Measurements from ENCODE around the gene FBRSL1. TPM values are rescaled to one million over a fixed set of nuclear protein-coding genes. Genes with fewer than 3 reads are reported as not detected.
"Not testable (repeated sequence)": the region's sequence is repeated elsewhere in the genome, so short reads cannot be mapped to it uniquely, and the experiment has no call there.

FBRSL1 gene
- polyA plus RNA-seq, 1 donor = 57.1 TPM

DNA sequence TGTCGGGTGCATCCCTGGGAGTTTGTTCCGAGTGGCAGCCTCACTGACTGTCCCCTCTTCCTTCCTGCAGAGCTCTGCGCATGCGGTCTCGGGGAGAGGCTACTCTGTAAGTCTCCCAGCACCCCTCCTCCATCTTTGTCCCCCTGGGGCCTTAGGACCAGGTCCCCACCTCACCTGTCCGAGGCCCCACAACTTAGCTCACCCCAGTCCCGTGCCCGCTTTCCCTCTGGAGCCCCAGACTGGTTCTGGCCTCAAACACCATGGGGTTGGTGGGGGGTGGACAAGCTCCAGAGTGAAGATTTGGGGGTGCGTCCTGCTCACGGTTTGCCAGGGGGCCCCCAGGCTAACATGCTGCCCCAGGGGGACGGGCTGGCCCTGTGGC, 37.9 kb downstream of the FBRSL1 start:
- WGBS (ENCODE audit: insufficient coverage, low lambda C conversion rate) = no CpG with 5 or more reads among the region's 11 CpGs
- no peak overlapping the region for H3K4me3 ChIP-seq (ENCODE audit: low read length)
- H3K36me3 ChIP-seq (ENCODE audit: control insufficient read depth, insufficient read depth, low read length) = peaks cover 14% of the 10 kb centered on the region
- no peaks in the 10 kb centered on the region for H3K4me1 ChIP-seq (ENCODE audit: control insufficient read depth, insufficient read depth, low read length)
- no peaks in the 10 kb centered on the region for H3K27me3 ChIP-seq (ENCODE audit: control insufficient read depth, insufficient read depth, low read length)
- peaks cover 3% of the 10 kb centered on the region for H3K9me3 ChIP-seq (ENCODE audit: control insufficient read depth, low read depth, low read length)
- DNase-seq = no peak
- H3K27ac ChIP-seq (ENCODE audit: low read length) = no peak overlapping the region

DNA sequence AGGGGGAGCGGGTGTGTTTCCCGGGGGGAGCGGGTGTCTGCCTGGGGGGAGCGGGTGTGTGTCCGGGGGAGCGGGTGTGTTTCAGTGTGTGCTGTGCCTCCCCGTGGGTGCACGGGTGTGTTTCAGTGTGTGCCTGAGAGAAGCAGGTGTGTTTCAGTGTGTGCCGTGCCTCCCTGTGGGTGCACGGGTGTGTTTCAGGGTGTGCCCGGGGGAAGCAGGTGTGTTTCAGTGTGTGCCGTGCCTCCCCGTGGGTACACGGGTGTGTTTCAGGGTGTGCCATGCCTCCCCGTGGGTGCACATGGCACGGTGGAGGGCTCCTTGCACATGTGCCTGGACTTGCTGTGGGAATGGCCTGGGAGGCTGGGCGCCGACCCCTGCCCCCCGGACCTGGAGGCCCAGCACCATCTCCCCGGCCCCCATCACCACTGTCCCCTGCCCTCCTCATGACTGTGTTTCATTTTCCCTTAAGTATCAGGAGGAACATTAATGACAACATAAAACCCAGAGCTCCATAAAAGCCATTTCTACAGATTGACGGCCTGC, 38.7 kb downstream of the FBRSL1 start:
- no peak for DNase-seq
- no CpG with 5 or more reads among the region's 21 CpGs for WGBS (ENCODE audit: insufficient coverage, low lambda C conversion rate)
- Histone ChIP-seq H3K27ac (ENCODE audit: low read length) (no peak overlapping the region), H3K27me3 (ENCODE audit: control insufficient read depth, insufficient read depth, low read length) (no peaks in the 10 kb centered on the region), H3K9me3 (ENCODE audit: control insufficient read depth, low read depth, low read length) (peaks cover 3% of the 10 kb centered on the region), H3K36me3 (ENCODE audit: control insufficient read depth, insufficient read depth, low read length) (peaks cover 16% of the 10 kb centered on the region), H3K4me3 (ENCODE audit: low read length) (no peak overlapping the region), H3K4me1 (ENCODE audit: control insufficient read depth, insufficient read depth, low read length) (no peaks in the 10 kb centered on the region)

- Histone ChIP-seq H3K27me3 (ENCODE audit: control insufficient read depth, insufficient read depth, low read length) (no peaks in the 10 kb centered on the region), H3K9me3 (ENCODE audit: control insufficient read depth, low read depth, low read length) (peaks cover 3% of the 10 kb centered on the region), H3K27ac (ENCODE audit: low read length) (no peak overlapping the region), H3K4me3 (ENCODE audit: low read length) (no peak overlapping the region), H3K36me3 (ENCODE audit: control insufficient read depth, insufficient read depth, low read length) (peaks cover 16% of the 10 kb centered on the region), H3K4me1 (ENCODE audit: control insufficient read depth, insufficient read depth, low read length) (no peaks in the 10 kb centered on the region)
- DNase-seq = no peak
- no CpG with 5 or more reads among the region's 11 CpGs for WGBS (ENCODE audit: insufficient coverage, low lambda C conversion rate)
Measured at GRCh38 chr12:132529156-132529839, 39.3 kb downstream of the FBRSL1 start.

- WGBS (ENCODE audit: insufficient coverage, low lambda C conversion rate) = 100% methylated on average over 1 of the region's 10 CpGs
- no peaks in the 10 kb centered on the region for H3K27me3 ChIP-seq (ENCODE audit: control insufficient read depth, insufficient read depth, low read length)
- no peak for DNase-seq
- H3K36me3 ChIP-seq (ENCODE audit: control insufficient read depth, insufficient read depth, low read length) = peaks cover 18% of the 10 kb centered on the region
- H3K4me1 ChIP-seq (ENCODE audit: control insufficient read depth, insufficient read depth, low read length) = no peaks in the 10 kb centered on the region
- H3K9me3 ChIP-seq (ENCODE audit: control insufficient read depth, low read depth, low read length) = peaks cover 3% of the 10 kb centered on the region
- H3K4me3 ChIP-seq (ENCODE audit: low read length) = no peak overlapping the region
- H3K27ac ChIP-seq (ENCODE audit: low read length) = no peak overlapping the region
Measured at GRCh38 chr12:132529906-132530305, 40.0 kb downstream of the FBRSL1 start.

DNA sequence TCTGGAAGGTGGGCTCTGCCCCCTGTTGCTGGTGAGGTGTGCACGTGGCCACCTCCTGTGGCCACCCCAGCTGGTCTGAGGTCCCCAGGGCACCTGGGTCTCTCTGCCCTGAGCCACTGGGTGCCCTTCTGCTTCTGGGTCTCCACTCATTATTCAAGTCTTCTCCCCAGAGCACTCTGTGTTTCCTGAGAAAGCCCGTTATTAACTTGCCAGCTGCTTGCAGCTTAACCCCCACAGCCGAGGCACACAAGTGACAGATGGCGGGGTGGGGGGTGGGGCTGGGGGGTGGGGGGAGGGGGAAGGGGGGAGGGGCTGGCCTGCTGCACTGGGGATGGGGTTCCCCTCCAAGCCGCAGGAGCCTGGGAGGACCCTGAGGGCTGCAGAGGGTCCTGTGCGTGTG, 40.5 kb downstream of the FBRSL1 start:
- Histone ChIP-seq H3K27ac (ENCODE audit: low read length) (no peak overlapping the region), H3K4me1 (ENCODE audit: control insufficient read depth, insufficient read depth, low read length) (no peaks in the 10 kb centered on the region), H3K9me3 (ENCODE audit: control insufficient read depth, low read depth, low read length) (peaks cover 3% of the 10 kb centered on the region), H3K4me3 (ENCODE audit: low read length) (no peak overlapping the region), H3K27me3 (ENCODE audit: control insufficient read depth, insufficient read depth, low read length) (no peaks in the 10 kb centered on the region), H3K36me3 (ENCODE audit: control insufficient read depth, insufficient read depth, low read length) (peaks cover 18% of the 10 kb centered on the region)
- no peak for DNase-seq
- WGBS (ENCODE audit: insufficient coverage, low lambda C conversion rate) = no CpG with 5 or more reads among the region's 6 CpGs

GRCh38 chr12:132530851-132531250, 40.9 kb downstream of the FBRSL1 start:
- no peak overlapping the region for H3K27ac ChIP-seq (ENCODE audit: low read length)
- no CpG with 5 or more reads among the region's 7 CpGs for WGBS (ENCODE audit: insufficient coverage, low lambda C conversion rate)
- peaks cover 3% of the 10 kb centered on the region for H3K9me3 ChIP-seq (ENCODE audit: control insufficient read depth, low read depth, low read length)
- H3K4me1 ChIP-seq (ENCODE audit: control insufficient read depth, insufficient read depth, low read length) = no peaks in the 10 kb centered on the region
- no peaks in the 10 kb centered on the region for H3K27me3 ChIP-seq (ENCODE audit: control insufficient read depth, insufficient read depth, low read length)
- DNase-seq = no peak
- H3K4me3 ChIP-seq (ENCODE audit: low read length) = no peak overlapping the region
- peaks cover 17% of the 10 kb centered on the region for H3K36me3 ChIP-seq (ENCODE audit: control insufficient read depth, insufficient read depth, low read length)

GRCh38 chr12:132532711-132533583, 43.0 kb downstream of the FBRSL1 start:
- not testable (repeated sequence) for H3K27me3 ChIP-seq (ENCODE audit: control insufficient read depth, insufficient read depth, low read length)

GRCh38 chr12:132533584-132533958, 43.6 kb downstream of the FBRSL1 start:
- H3K4me1 ChIP-seq (ENCODE audit: control insufficient read depth, insufficient read depth, low read length) = no peaks in the 10 kb centered on the region
- peaks cover 3% of the 10 kb centered on the region for H3K9me3 ChIP-seq (ENCODE audit: control insufficient read depth, low read depth, low read length)
- WGBS (ENCODE audit: insufficient coverage, low lambda C conversion rate) = no CpG with 5 or more reads among the region's 6 CpGs
- H3K27ac ChIP-seq (ENCODE audit: low read length) = no peak overlapping the region
- H3K36me3 ChIP-seq (ENCODE audit: control insufficient read depth, insufficient read depth, low read length) = peaks cover 8% of the 10 kb centered on the region
- H3K27me3 ChIP-seq (ENCODE audit: control insufficient read depth, insufficient read depth, low read length) = no peaks in the 10 kb centered on the region
- no peak overlapping the region for H3K4me3 ChIP-seq (ENCODE audit: low read length)
- DNase-seq = no peak

More at GRCh38 chr12:132532711-132533583, 43.0 kb downstream of the FBRSL1 start:
- H3K4me3 ChIP-seq (ENCODE audit: low read length); H3K27ac ChIP-seq (ENCODE audit: low read length); DNase-seq; H3K9me3 ChIP-seq (ENCODE audit: control insufficient read depth, low read depth, low read length); H3K4me1 ChIP-seq (ENCODE audit: control insufficient read depth, insufficient read depth, low read length): not testable (repeated sequence)
- peaks cover 13% of the 10 kb centered on the region for H3K36me3 ChIP-seq (ENCODE audit: control insufficient read depth, insufficient read depth, low read length)
- no CpG with 5 or more reads among the region's 20 CpGs for WGBS (ENCODE audit: insufficient coverage, low lambda C conversion rate)

- Histone ChIP-seq H3K36me3 (ENCODE audit: control insufficient read depth, insufficient read depth, low read length) (peaks cover 6% of the 10 kb centered on the region), H3K9me3 (ENCODE audit: control insufficient read depth, low read depth, low read length) (peaks cover 3% of the 10 kb centered on the region), H3K27me3 (ENCODE audit: control insufficient read depth, insufficient read depth, low read length) (no peaks in the 10 kb centered on the region), H3K27ac (ENCODE audit: low read length) (no peak overlapping the region), H3K4me3 (ENCODE audit: low read length) (no peak overlapping the region), H3K4me1 (ENCODE audit: control insufficient read depth, insufficient read depth, low read length) (no peaks in the 10 kb centered on the region)
- no CpG with 5 or more reads among the region's 13 CpGs for WGBS (ENCODE audit: insufficient coverage, low lambda C conversion rate)
- no peak for DNase-seq
Measured at GRCh38 chr12:132534076-132534475, 44.1 kb downstream of the FBRSL1 start.

DNA sequence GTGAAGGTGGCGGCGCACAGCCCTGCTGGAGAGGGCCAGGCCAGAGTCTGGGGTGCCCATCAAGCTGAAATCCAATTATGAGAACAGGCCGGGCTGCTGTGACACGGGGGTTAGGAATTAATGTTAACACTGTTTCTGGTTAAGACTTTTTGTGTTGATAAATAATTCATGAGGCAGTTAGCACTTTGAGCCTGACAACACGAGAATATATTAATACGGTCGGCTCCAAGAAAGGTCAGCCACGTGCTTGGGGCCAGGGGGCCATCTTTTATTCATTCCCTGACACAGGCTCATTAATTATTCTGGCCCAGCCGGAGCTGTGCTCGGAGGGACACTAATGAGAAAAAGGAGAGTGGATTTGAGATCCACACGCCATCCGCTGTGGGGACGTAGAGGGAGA, 45.1 kb downstream of the FBRSL1 start:
- Histone ChIP-seq H3K4me3 (ENCODE audit: low read length) (no peak overlapping the region), H3K36me3 (ENCODE audit: control insufficient read depth, insufficient read depth, low read length) (peaks cover 4% of the 10 kb centered on the region), H3K9me3 (ENCODE audit: control insufficient read depth, low read depth, low read length) (peaks cover 3% of the 10 kb centered on the region), H3K27ac (ENCODE audit: low read length) (no peak overlapping the region), H3K4me1 (ENCODE audit: control insufficient read depth, insufficient read depth, low read length) (no peaks in the 10 kb centered on the region), H3K27me3 (ENCODE audit: control insufficient read depth, insufficient read depth, low read length) (no peaks in the 10 kb centered on the region)
- DNase-seq = no peak
- WGBS (ENCODE audit: insufficient coverage, low lambda C conversion rate) = 93% methylated on average over 3 of the region's 13 CpGs
